HFFc6 (cell line): ENCODE measurements around the gene CIDEA. TPM values are rescaled to one million over a fixed set of nuclear protein-coding genes. Genes with fewer than 3 reads are reported as not detected.

Source experiments
- DNase-seq: peaks from one replicate; pipeline ENCODE4 v3.0.0-alpha.2; 2018
- H3K27ac Mint-ChIP-seq: 2 replicates; pipeline ENCODE4 v1.8.0; 2020; ENCODE audit warnings: mild to moderate bottlenecking, mixed read lengths
- H3K27me3 Mint-ChIP-seq: 2 replicates; pipeline ENCODE4 v1.8.0; 2021; ENCODE audit warnings: mild to moderate bottlenecking, moderate library complexity, mixed read lengths; ENCODE audit not compliant: insufficient read depth
- H3K36me3 Mint-ChIP-seq: 2 replicates; pipeline ENCODE4 v1.8.0; 2021; ENCODE audit warnings: low read depth, mixed read lengths
- H3K4me1 Mint-ChIP-seq: 2 replicates; pipeline ENCODE4 v1.8.0; 2020; ENCODE audit warnings: low read depth, mixed read lengths
- H3K4me3 Mint-ChIP-seq: 2 replicates; pipeline ENCODE4 v1.8.0; 2020; ENCODE audit warnings: mild to moderate bottlenecking, moderate library complexity, mixed read lengths
- H3K9me3 Mint-ChIP-seq: 2 replicates; pipeline ENCODE4 v1.8.0; 2020; ENCODE audit warnings: mild to moderate bottlenecking, mixed read lengths
- CTCF ChIP-seq: fragments of 200-600 bp; sonication (generic); IDR thresholded peaks from 2 replicates; pipeline ENCODE4 v1.5.0; 2021; ENCODE audit warnings: antibody characterized with exemption, mild to moderate bottlenecking
- total RNA-seq, 6 experiments: library from RNA; stranded (reverse); fragmentation: NEBNext Ultra II Directional; extraction: Animal tissue kit (Norgen Biotek cat#: 25700); gene quantifications; 2 replicates in 1 of 6; 3 replicates in 5 of 6; pipeline ENCODE4 v1.2.3, GENCODE V29; 2021

Gene CIDEA
- total RNA-seq, 6 experiments from 2014 or later, result not detected

GRCh38 chr18:12246849-12247808, 7.0 kb upstream of the CIDEA start:
- Mint-ChIP-seq H3K9me3 (no peaks in the 10 kb centered on the region), H3K36me3 (no peaks in the 10 kb centered on the region), H3K4me3 (no peak overlapping the region), H3K4me1 (no peaks in the 10 kb centered on the region), H3K27ac (no peak overlapping the region), H3K27me3 (peaks cover 49% of the 10 kb centered on the region)
- no peak for DNase-seq
- peak; percentile 55; the same call in 1 of the 2 replicates for TF ChIP-seq CTCF

- Mint-ChIP-seq H3K9me3 (no peaks in the 10 kb centered on the region), H3K4me3 (no peak overlapping the region), H3K4me1 (no peaks in the 10 kb centered on the region), H3K36me3 (no peaks in the 10 kb centered on the region), H3K27me3 (peaks cover 49% of the 10 kb centered on the region), H3K27ac (no peak overlapping the region)
- TF ChIP-seq CTCF, result no peak
- DNase-seq, result no peak
Observed at GRCh38 chr18:12247946-12248345, 6.2 kb upstream of the CIDEA start.

GRCh38 chr18:12248926-12249720, 5.0 kb upstream of the CIDEA start:
- TF ChIP-seq CTCF, result no peak
- no peak for DNase-seq
- no peak overlapping the region for H3K27ac Mint-ChIP-seq
- H3K9me3 Mint-ChIP-seq, result no peaks in the 10 kb centered on the region
- H3K4me1 Mint-ChIP-seq, result no peaks in the 10 kb centered on the region
- H3K4me3 Mint-ChIP-seq, result no peak overlapping the region
- no peaks in the 10 kb centered on the region for H3K36me3 Mint-ChIP-seq
- H3K27me3 Mint-ChIP-seq, result peaks cover 60% of the 10 kb centered on the region

GRCh38 chr18:12251311-12251710, 2.9 kb upstream of the CIDEA start:
- Mint-ChIP-seq H3K4me1 (peaks cover 12% of the 10 kb centered on the region), H3K27ac (no peak overlapping the region), H3K4me3 (no peak overlapping the region), H3K27me3 (peaks cover 60% of the 10 kb centered on the region), H3K9me3 (no peaks in the 10 kb centered on the region), H3K36me3 (no peaks in the 10 kb centered on the region)
- TF ChIP-seq CTCF, result no peak
- DNase-seq, result no peak

- Mint-ChIP-seq H3K9me3 (no peaks in the 10 kb centered on the region), H3K27me3 (peaks cover 56% of the 10 kb centered on the region)
- TF ChIP-seq CTCF, result no peak
Observed at GRCh38 chr18:12252061-12252460, 2.1 kb upstream of the CIDEA start.

More at GRCh38 chr18:12252061-12252460, 2.1 kb upstream of the CIDEA start:
- Mint-ChIP-seq H3K36me3 (no peaks in the 10 kb centered on the region), H3K4me1 (peaks cover 14% of the 10 kb centered on the region), H3K4me3 (no peak overlapping the region), H3K27ac (no peak overlapping the region)
- no peak for DNase-seq
